ENCODE measurements around the gene DNAH11.
"Not testable (repeated sequence)": the region's sequence is repeated elsewhere in the genome, so short reads cannot be mapped to it uniquely, and the experiment has no call there.

The DNAH11 gene

DNA sequence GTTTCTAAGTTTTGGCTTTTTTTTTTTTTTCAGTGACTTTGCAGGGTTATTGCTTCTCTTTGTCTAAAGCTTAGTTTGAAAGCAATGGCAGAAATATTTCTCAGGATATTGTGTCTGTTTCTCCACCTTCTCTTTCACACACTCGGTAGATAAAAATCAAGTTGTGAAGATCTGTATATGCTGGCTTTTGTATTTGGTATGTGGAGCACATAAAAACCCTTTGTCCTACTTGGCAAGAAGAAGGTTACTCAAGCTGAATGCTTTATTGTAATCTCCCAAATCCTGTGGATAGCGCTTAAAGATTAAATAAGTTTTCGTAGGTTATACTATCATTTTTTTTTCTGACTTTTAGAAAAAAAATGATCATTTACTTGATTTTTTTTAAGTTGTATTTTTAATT is 230.5 kb downstream of the DNAH11 start:
- no peak for TF ChIP-seq ZNF274 (IDR thresholded peaks at IDR 0.05; ENCODE audit: low read depth, low read length)
- H3K4me3 ChIP-seq (ENCODE audit: low read length), result no peak overlapping the region

DNA sequence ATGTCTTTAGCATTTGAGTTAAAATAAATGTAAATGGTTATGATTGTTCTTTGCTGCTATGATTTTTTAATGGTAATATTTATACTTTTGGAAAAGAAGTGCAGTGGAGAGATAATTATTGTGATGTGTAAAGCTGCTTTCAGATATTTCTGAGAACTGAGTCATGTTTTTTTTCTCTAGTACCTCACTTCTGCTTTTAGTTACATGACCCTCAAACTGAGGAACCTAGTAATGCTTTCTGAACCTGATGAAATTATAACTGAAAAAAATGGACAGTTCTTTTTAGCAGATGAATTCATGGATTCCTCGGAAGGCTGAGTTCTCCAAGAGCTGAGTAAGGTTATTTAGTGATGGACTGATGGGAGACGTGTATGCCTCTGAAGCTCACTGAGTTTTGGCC is 235.1 kb downstream of the DNAH11 start:
- H3K4me3 ChIP-seq (ENCODE audit: low read length), result no peak overlapping the region
- TF ChIP-seq ZNF274 (IDR thresholded peaks at IDR 0.05; ENCODE audit: low read depth, low read length), result no peak

DNA sequence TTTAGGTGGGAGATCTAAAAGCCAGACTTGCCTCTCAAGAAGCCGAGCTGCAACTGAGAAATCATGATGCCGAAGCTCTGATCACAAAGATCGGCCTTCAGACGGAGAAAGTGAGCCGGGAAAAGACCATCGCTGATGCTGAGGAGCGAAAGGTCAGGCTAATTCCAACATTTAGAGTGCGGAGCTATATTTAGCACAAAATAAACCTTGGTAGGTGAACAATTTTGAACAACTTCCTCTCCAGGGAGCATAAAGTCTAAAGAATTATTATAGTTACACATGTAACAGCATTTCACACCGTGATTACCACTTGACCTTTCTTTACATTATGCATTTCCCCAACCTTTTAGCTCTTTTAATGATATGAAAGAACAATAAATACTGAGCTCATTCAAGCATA is 236.1 kb downstream of the DNAH11 start:
- no peak overlapping the region for H3K4me3 ChIP-seq (ENCODE audit: low read length)
- TF ChIP-seq ZNF274 (IDR thresholded peaks at IDR 0.05; ENCODE audit: low read depth, low read length), result no peak

DNA sequence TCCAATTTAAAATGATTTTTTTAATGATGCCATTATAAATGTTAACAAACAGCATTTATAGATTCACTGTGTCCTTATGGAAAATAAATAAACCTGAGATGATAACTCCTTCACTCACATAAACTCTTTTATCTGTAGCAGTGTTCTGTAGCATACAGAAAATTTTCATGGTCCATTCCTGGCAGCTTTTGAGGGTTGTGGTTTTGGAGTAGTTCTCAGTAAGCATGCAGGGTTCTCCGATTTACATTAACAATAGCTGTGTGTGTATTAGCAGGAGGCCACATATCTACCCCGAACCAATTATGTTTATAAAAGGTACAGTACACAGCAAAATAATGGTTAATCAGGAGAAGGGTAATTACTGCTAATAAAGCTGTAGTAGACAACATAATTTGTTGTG is 240.2 kb downstream of the DNAH11 start:
- H3K4me3 ChIP-seq (ENCODE audit: low read length), result no peak overlapping the region
- TF ChIP-seq ZNF274 (IDR thresholded peaks at IDR 0.05; ENCODE audit: low read depth, low read length), result no peak

DNA sequence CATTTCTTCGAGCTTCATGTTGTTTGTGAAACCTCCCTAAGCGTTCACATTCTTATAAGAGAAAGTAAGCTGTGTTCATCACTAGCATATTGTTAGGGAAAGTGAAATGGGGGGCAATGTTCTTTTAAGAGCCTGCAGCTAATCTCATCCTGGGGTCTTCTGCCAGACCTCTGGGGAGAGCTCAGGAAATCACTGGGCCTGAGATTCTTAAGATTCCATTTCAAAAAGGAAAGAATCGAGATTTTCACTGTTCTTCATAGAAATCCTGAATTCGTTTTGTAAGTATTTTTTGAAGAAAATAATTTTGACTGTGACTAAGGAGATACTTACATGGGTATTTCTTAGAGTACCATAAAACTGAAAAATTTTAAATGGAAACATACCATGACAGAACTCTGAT is 242.2 kb downstream of the DNAH11 start:
- H3K4me3 ChIP-seq (ENCODE audit: low read length), result no peak overlapping the region
- TF ChIP-seq ZNF274 (IDR thresholded peaks at IDR 0.05; ENCODE audit: low read depth, low read length), result no peak

DNA sequence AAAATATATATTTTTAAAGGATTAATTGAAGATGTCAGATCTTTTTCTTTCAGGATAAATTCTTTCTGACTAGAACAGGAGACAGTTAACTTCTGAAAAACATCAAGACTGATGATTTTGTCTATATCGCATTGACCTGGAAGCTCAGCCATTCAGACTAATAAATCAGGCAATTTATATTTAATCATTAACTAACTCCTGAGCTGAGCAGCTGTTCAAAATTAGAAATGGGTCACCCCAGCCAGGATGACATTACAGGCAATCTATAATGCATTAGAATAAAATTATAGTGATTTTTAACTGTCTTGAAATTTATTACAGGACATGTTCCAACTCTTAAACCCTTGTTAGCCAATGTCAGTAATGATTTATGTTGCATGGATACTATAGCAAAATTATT is 263.0 kb downstream of the DNAH11 start:
- TF ChIP-seq ZNF274 (IDR thresholded peaks at IDR 0.05; ENCODE audit: low read depth, low read length), result no peak

DNA sequence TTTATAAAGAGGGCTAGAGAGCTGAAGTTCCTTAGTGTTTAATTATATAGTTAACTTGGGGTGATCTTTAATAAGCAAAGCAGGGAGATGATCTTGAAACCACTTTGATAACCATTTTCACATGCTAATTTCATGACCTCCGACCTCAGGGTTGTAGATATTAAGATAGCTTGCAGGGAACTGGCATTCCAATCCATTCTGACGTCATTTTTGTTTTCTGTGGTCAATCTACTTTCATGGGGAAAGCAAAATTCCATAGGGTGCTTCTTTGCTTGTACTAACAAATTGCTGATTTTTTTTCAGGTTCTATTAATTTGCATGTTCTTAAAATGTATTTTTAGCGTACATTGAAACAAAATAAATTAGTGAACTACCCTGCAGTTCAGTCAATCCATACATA is 263.5 kb downstream of the DNAH11 start:
- TF ChIP-seq ZNF274 (IDR thresholded peaks at IDR 0.05; ENCODE audit: low read depth, low read length), result no peak
- no peak overlapping the region for H3K4me3 ChIP-seq (ENCODE audit: low read length)

More for the DNA sequence above, 263.0 kb downstream of the DNAH11 start:
- no peak overlapping the region for H3K4me3 ChIP-seq (ENCODE audit: low read length)

DNA sequence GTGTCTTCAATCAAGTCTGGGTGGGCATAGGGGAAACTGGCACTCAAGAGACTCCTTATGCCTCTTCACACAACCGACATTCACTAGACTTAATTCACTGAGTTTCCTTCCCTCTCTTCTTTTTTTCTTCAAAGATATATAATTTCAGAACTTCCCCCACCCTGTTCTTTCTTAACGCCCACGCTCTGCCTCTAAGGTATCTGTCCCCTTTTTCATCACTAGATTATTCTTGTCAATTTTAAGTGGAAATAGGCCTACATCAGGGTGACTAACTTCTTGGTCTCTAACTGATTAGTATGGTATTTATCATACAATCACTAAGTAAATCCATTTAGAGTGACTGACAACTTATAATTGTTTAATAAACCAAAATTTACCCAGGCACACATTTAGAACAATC is 276.2 kb downstream of the DNAH11 start:
- H3K4me3 ChIP-seq (ENCODE audit: low read length), result no peak overlapping the region
- TF ChIP-seq ZNF274 (IDR thresholded peaks at IDR 0.05; ENCODE audit: low read depth, low read length), result no peak

DNA sequence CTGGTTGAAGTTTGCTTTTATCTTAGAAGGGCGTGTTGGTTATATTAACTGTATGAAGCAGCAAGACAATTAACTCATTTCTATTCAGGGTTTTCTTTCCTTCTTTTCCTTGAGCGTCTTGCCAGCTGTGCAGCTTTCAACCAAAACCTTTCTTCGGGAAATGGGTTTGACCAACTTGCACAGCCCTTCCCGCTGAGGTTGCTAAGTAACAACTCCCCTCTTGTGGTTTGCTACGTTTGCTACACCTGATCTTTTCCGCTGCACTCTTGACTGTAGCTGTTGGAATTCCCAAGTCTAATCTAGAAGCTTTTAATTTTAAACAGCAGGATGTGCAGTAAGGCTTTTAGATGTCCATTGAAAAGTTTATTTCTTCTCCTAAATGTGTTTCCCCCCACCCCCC is 286.0 kb downstream of the DNAH11 start:
- no peak overlapping the region for H3K4me3 ChIP-seq (ENCODE audit: low read length)
- TF ChIP-seq ZNF274 (IDR thresholded peaks at IDR 0.05; ENCODE audit: low read depth, low read length), result no peak

DNA sequence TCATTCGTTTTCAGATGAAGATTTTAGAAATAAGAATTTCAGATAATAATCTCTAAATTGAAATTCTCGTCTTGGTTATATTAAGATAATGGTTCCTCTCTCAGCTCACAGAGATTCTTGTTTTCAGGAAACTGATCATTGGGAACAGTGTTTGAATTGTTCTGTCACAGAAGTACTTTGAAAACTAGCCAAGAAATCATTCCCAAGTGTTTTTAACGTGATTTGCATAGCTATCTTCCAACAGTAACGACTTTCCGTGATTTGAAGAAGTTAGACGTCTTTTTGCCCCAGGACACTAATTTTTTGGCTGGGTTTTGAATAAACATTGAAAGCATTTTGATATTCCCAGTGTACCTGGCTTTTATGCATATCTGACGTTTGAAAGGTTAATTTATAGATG is 286.9 kb downstream of the DNAH11 start:
- TF ChIP-seq ZNF274 (IDR thresholded peaks at IDR 0.05; ENCODE audit: low read depth, low read length), result no peak
- no peak overlapping the region for H3K4me3 ChIP-seq (ENCODE audit: low read length)

DNA sequence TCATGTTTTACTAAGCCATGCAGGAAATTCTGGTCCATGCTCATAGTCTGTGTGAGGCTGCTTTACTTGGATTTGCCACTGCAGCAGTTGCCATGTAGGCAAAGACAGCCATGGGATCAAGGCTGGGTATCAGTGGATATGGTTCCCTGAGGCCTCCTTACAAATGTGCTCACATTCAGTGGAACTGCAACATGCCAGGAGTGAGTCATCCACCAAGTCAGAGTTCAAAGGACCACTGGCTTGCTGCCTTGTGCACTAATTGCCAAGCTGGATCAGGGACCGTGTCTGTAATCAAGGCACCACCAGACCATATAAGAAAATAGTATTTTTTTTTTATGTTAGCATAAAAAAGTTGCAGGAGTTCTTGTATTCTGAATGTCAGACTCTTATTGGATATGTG is 301.9 kb downstream of the DNAH11 start:
- no peak overlapping the region for H3K4me3 ChIP-seq (ENCODE audit: low read length)
- no peak for TF ChIP-seq ZNF274 (IDR thresholded peaks at IDR 0.05; ENCODE audit: low read depth, low read length)

DNA sequence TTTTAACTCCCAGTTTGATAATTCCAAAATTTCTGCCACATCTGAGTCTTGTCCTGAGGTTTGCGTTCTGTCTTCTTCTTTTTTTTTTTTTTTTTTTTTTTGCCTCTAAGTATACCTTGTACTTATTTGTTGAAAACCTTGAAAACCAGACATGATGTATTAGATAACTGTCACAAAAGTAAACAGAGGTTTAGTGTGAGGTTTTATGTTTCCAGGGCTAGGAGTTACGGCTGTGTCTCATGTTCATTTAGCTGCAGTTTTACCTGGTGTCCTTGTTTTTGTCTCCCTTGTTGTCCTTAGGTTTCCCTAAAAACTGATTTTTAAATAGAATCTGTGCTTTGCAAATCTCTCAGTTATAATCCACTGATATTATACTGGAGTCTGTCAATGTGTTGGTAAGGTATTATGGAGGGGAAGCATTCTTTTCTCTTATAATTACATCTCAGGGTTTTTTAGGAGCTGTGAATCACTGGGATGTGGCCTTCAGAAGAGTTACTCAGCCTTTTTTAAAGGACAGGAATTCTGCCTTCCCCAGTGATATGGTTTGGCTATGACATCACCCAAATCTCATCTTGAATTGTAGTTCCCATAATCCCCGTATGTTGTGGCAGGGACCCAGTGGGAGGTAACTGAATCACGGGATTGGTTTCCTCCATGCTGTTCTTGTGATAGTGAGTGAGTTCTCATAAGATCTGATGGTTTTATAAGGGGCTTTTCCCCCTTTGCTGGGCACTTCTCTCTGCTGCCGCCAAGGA is 307.9 kb downstream of the DNAH11 start:
- no peak for TF ChIP-seq ZNF274 (IDR thresholded peaks at IDR 0.05; ENCODE audit: low read depth, low read length)
- H3K4me3 ChIP-seq (ENCODE audit: low read length), result no peak overlapping the region

DNA sequence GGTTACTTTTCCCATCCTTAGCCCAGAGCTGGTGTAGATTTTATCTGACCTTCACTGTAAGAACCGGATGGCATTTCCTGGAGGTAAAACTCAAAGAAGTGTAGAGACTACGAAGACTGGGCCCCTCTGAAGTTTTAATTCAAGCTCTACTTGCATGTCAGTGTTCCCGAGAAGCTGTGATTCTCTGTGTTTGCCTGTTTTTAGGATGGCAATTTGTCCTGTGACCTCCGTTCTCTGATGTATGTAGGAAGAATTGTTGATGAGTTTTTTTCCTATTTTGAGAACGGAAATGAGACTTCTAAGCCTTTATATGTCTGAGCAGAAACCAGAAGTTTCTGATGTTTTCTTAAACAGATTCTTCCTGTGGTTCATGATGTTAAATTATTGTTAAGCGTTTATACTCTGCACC is 308.7 kb downstream of the DNAH11 start:
- H3K4me3 ChIP-seq (ENCODE audit: low read length), result no peak overlapping the region
- no peak for TF ChIP-seq ZNF274 (IDR thresholded peaks at IDR 0.05; ENCODE audit: low read depth, low read length)

DNA sequence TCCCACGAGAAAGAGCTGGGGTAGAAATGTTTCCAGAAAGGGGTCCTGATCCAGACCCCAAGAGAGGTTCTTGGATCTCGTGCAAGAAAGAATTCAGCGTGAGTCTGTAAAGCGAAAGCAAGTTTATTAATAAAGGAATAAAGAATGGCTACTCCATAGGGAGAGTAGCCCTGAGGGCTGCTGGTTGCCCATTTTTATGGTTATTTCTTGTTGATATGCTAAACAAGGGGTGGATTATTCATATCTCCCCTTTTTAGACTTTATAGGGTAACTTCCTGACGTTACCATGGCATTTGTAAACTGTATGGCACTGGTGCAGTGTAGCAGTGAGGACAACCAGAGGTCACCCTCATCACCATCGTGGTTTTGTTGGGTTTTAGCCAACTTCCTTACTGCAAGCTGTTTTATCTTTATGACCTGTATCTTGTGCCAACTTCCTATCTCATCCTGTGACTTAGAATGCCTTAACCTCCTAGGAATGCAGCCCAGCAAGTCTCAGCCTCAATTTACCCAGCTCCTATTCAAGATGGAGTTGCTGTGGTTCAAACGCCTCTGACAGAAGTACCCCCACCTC is 322.9 kb downstream of the DNAH11 start:
- not testable (repeated sequence) for H3K4me3 ChIP-seq (ENCODE audit: low read length)

DNA sequence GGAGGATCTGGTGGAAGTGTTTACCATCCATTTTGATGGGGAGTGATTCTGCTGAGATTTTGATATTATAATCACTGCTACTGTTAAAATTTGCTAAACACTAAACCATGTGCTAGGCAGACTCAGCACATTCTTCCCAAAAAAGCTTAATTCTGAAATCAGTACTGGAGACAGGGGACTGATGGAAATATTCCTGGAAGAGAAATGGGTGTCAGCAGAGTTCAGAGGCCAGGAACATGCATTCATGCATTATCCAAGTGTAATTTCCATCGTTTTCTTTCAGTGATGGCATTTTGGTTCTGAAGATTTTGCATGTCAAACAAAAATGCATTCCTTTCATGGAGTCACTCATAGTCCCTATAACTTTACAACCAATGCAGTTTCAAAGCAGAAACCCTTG is 323.9 kb downstream of the DNAH11 start:
- no peak for TF ChIP-seq ZNF274 (IDR thresholded peaks at IDR 0.05; ENCODE audit: low read depth, low read length)
- H3K4me3 ChIP-seq (ENCODE audit: low read length), result no peak overlapping the region

DNA sequence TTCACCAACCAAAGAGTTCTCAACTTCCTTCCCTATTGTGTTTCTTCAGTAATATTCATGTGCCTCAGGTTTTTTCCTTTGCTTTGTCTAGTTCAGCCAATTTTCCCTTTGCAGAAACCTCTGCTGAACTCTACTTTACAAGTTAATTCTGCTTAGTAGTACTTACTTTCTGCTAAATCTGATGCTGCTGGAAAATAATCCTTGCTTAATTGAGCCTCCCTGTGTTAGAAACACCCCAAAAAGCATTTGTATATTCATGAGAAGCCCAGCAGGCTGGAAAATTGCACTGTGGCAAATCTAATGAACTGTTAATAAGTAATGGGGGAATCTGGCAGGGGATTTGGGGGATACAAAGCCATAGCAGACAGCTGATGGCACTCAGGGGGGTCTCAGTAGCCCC is 324.4 kb downstream of the DNAH11 start:
- TF ChIP-seq ZNF274 (IDR thresholded peaks at IDR 0.05; ENCODE audit: low read depth, low read length), result no peak
- no peak overlapping the region for H3K4me3 ChIP-seq (ENCODE audit: low read length)
